HG02610 (cell line): ENCODE measurements around the gene CD226.
"Not testable (repeated sequence)": the region's sequence is repeated elsewhere in the genome, so short reads cannot be mapped to it uniquely, and the experiment has no call there.

Experiments used
- ATAC-seq: cut with Tn5 transposase; IDR thresholded peaks from one replicate; pipeline ENCODE4 v1.9.1; 2021; ENCODE audit warnings: mild to moderate bottlenecking, moderate library complexity; ENCODE audit not compliant: unreplicated experiment

The CD226 gene

GRCh38 chr18:69956665-69957620, 9.3 kb upstream of the CD226 start:
- peak; percentile 19 for ATAC-seq

GRCh38 chr18:69956057-69956456, 8.4 kb upstream of the CD226 start:
- ATAC-seq, result no peak

- ATAC-seq, result peak; percentile 22
These were observed 7.2 kb upstream of the CD226 start for GRCh38 chr18:69954719-69955480.

GRCh38 chr18:69953191-69953590, 5.5 kb upstream of the CD226 start:
- ATAC-seq, result no peak

- no peak for ATAC-seq
These were observed 3.5 kb upstream of the CD226 start for GRCh38 chr18:69951182-69951581.

- ATAC-seq, result no peak
These were observed 1.9 kb upstream of the CD226 start for GRCh38 chr18:69949538-69949936.

- ATAC-seq, result peak; percentile 87
These were observed 1.4 kb upstream of the CD226 start for GRCh38 chr18:69948919-69949537.

- peak; percentile 11 for ATAC-seq
These were observed 583 bp upstream of the CD226 start for GRCh38 chr18:69948256-69948655.

- no peak for ATAC-seq
These were observed 991 bp downstream of the CD226 start for GRCh38 chr18:69946608-69947155.

- peak; percentile 23 for ATAC-seq
These were observed 2.2 kb downstream of the CD226 start for GRCh38 chr18:69945220-69946114.

GRCh38 chr18:69944436-69944835, 3.2 kb downstream of the CD226 start:
- no peak for ATAC-seq

GRCh38 chr18:69943021-69943420, 4.7 kb downstream of the CD226 start:
- no peak for ATAC-seq

GRCh38 chr18:69941183-69941582, 6.5 kb downstream of the CD226 start:
- no peak for ATAC-seq

- not testable (repeated sequence) for ATAC-seq
These were observed 7.9 kb downstream of the CD226 start for GRCh38 chr18:69939812-69940211.

GRCh38 chr18:69936191-69936558, 11.5 kb downstream of the CD226 start:
- peak; percentile 32 for ATAC-seq

- ATAC-seq, result peak; percentile 93
These were observed 12.1 kb downstream of the CD226 start for GRCh38 chr18:69935319-69936190.

- no peak for ATAC-seq
These were observed 12.9 kb downstream of the CD226 start for GRCh38 chr18:69934601-69935265.

- ATAC-seq, result no peak
These were observed 18.5 kb downstream of the CD226 start for GRCh38 chr18:69929041-69929774.
